GM12892 (cell line): ENCODE measurements around the gene SELENOO.

Experiments used
- POLR2A ChIP-seq: IDR thresholded peaks from 2 replicates; pipeline ENCODE4 v1.6.1; 2011; ENCODE audit warnings: low read depth, low read length, control low read depth
- POLR2AphosphoS5 ChIP-seq: IDR thresholded peaks from 2 replicates; pipeline ENCODE4 v1.6.1; 2011; ENCODE audit warnings: low read depth, low read length, control low read depth
- TAF1 ChIP-seq: IDR thresholded peaks from 2 replicates; pipeline ENCODE4 v1.6.1; 2011; ENCODE audit warnings: low read depth, mild to moderate bottlenecking, control low read depth, low read length, borderline replicate concordance

DNA sequence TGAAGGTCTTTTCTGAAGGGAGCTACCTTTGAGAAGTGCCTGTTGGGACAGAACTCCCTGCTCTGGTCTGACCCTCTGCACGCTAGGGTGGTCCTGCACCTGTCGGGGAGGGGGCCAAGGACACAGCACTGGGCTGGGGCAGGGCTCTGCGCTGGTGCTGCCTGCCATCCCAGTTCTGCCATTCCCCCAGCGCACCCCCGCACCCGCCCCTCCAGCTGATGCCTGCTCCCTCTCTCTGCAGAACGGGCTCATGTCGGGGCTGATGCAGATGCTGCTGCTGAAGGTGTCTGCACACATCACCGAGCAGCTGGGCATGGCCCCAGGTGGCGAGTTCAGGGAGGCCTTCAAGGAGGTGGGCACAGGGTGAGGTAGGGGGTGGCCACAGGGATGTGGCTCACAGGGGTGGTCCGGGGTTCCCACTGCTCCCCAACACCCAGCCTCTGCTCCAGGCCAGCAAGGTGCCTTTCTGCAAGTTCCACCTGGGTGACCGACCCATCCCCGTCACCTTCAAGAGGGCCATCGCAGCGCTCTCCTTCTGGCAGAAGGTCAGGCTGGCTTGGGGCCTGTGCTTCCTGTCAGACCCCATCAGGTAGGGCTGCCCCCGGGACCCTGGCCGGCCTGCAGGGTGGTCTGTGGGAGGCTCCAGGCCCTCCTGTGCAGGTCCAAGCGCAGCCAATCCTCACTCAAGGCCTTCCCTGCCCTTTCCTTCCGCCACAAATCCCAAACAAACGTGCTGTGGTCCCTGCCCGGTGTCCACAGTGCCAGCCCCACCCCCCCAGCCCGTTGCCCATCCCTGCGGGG is 3.6 kb upstream of the SELENOO start:
- TF ChIP-seq TAF1: no peak
- 0 out of 2 replicates have a peak, but pooled peaks have one; percentile 6 for TF ChIP-seq POLR2A
- no peak; the same call in 1 of the 2 replicates for TF ChIP-seq POLR2AphosphoS5
